ENCODE results near the gene HSD17B12.
A peak's percentile ranks its signal among the peaks of the same experiment; 100 is the strongest.

The HSD17B12 gene

DNA sequence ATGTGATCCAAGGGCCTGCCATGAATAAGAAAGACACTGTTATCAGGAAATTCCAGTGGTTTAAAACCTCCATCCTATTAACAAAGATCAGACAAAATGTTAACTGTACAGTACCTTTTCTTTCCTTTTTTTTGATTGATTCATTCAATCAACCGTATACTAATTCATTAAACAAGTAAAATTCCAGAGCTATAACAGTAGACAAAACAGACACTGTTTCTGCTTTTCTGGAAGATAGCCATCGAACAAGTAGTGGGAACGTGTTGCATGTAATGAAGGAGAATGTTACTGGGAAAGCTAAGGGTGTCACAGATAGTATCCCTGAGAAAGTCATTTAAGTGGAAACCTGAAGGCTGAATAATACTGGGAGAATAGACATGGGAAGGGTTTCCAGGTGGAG is 126.4 kb downstream of the HSD17B12 start:
- DNase-seq (ENCODE audit: low read depth) = no peak

DNA sequence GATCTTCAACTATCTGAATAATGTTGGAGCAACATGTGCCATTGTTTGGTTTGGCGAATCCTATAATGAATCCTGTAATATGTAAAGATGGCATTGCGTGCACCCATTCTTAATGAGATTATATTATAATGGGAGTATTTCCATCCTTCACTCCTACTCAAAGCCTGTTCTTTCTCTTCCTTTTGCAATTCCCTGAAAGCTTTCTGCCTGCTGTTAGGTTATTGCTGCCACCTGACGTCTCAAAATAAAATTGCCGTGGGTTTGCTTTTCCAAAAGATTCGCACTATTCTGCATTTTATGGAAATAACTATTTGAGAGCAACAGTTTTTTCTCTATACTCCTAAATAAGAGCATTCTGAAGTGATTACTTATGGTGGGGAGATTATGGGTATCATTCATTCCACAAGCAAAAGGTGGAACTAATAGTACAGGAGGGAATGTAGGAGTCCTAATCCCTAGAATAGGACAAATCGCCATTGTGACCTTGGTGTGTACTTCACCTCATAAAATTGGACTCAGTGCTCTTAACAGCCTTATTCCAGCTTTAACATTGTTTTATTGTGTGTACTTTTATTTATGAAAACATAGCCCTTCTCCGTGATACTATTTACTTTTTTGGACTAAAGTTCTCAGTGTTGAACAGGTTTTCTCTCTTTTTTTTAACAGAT is 130.5 kb downstream of the HSD17B12 start:
- DNase-seq (ENCODE audit: low read depth) = no peak

DNA sequence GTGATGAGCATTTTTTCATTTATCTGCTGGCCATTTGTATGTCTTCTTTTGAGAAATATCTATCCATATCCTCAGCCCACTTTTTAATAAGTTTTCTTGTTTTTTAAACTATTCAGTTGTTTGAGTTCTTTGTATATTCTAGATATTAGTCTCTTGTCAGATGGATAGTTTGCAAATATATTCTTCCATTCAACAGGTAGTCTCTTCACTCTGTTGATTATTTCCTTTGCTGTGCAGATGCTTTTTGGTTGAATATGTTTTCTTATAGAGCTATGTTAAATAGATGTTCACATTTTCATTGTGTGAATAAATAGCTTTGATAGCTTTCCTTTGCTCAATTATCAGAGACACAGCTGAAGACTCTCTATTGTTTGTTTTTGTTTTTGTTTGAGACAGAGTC is 131.9 kb downstream of the HSD17B12 start:
- DNase-seq (ENCODE audit: low read depth) = no peak

DNA sequence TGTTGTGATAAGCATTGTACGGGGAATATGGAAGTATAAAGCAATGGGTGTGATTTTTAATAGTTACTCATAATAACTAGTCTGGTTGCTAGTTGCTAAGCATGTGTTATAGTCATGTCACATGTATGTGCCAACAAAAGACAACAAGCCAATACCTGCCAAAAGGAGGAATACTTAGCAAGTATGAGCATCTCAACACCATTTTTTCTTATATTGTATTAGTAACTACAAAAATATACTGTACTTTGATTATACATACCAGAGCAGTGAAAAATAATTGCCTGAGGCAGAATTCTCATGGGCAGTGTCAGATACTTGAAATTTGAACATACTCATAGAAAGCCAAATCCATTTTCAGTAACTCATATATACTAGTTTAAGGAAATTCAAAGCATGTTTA is 137.7 kb downstream of the HSD17B12 start:
- no peak for DNase-seq (ENCODE audit: low read depth)

DNA sequence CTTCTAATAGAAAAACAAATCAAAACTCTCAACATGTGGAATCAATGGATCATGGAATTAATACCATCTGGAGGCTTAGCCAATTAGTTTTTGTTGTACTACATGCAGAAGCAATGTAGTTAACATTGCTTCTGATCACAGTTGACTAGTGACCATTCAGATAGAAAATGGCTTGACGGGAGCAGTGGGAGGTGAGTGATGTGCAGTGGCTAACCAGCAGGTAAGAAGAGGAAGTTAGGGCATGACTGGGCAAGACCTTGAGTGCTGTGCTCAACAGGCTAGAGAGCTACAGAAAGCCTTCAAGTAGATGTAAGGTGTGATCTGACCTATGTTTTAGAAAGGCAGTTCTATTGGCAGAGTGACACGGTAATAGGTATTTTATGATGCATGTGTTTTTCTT is 139.4 kb downstream of the HSD17B12 start:
- no peak for DNase-seq (ENCODE audit: low read depth)

DNA sequence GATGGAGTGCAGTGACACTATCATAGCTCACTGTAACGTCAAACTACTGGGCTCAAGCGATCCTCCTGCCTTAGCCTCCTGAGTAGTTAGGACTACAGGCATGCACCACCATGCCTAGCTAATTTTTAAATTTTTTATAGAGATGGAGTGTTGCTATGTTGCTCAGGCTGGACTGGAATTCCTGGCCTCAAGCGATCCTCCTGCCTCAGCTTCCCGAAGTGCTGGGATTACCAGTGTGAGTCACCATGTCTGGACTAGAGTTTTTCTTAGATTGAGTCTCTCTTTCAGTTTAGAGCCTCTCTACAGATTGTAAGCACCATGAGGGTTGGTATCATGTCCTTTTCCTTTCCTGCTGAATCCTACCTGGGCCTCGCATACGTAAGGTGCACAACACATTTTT is 142.8 kb downstream of the HSD17B12 start:
- DNase-seq (ENCODE audit: low read depth) = no peak

DNA sequence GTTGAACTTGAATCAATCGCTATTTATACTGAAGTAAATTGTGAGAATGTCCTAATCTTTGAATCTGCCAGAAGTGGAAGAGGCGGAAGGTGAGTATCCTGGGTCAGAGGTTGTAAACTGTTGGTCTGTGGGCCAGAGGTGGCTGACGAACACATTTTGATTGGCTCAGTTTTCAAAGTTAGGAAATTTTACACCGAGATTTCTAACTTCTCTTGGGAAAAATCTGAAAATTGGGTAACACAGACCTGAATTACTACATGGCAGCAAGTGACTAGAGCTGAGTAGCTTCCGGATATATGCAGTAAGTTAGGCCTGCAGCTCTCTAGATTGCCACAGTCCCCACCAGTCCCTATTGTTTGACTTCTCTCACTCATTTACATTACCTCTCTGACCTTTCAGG is 143.3 kb downstream of the HSD17B12 start:
- no peak for DNase-seq (ENCODE audit: low read depth)

DNA sequence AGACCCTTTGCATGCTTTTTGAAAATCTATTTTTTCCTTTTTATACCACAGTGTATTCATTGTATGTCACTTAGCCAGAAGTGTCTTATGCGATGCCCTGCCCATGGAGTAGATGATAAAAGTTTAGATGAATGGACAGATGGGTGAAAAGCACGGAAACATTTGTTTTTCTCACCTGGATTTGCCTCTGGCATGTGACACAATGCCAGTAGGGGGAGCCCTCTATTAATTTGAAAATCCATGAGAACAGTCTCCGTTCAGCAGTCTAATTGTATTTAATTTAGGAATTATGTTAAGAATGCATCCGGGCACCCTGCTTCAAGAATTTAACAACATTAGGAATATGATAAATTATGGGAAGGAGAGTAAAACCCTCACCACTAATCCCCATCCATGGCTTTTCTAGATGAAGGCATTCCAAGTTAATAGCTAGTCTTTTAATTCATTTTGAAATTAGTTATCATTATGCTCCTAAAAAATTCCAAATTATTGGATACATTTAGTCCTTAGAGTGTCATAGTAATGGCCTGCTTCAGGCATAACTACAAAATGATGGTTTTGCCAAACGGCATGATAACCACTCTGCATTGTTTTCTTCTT is 144.8 kb downstream of the HSD17B12 start:
- no peak for DNase-seq (ENCODE audit: low read depth)

DNA sequence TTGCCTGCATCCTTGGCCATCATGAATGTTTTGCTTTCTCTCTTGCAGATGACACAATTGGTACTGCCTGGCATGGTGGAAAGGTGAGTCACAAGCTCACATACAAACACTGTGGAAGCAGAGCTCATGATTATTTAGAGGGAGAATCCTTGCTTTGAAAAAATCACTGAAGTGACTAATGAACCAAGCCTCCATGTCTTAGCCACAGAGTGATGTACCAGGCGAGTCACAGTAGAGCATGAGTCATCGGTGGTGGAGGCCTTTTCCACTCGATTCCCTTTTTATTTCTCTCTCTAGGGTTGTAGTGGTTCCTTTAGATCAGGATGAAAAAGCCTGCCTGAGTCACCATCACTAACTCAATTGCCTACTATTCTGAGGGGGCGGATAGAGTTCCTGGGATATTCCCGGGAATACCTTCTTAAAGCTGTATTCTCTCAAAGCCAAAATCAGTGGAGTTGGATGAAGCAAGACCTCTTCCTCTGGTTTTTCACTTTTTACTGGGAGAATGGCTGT is 150.4 kb downstream of the HSD17B12 start:
- DNase-seq (ENCODE audit: low read depth) = no peak

DNA sequence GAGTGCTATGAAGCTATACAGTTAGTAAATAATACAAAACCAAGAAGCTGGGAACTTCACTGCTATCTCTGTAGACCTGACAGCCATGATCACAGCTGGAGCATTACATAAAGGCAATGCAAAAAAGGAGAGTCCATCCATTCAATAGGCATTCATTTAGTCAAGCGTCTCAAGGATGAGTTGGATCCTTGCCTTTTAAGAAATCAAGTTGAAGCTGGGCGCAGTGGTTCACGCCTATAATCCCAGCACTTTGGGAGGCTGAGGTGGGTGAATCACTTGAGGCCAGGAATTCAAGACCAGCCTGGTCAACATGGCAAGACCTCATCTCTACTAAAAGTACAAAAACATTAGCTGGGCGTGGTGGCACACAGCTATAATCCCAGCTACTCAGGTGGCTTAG is 152.0 kb downstream of the HSD17B12 start:
- no peak for DNase-seq (ENCODE audit: low read depth)

DNA sequence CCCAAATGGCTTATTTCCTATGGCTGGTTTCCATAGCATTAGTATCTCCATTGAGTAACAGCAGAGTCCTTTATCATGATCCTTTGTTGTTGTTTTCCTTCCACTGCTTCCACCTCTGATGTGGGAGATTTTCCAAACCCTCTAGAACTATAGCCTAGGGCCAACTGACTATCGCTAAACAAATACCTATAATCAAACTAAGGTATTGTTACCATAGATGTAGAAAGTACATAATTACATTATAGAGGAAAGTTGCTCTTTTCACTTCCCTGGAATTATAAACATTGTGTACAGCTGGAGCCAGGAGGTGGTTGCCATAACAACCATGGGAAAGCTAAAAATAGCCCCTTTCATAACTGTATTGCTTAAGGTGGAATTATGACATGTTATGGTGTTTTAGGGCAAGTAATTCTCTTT is 153.1 kb downstream of the HSD17B12 start:
- DNase-seq (ENCODE audit: low read depth) = no peak

DNA sequence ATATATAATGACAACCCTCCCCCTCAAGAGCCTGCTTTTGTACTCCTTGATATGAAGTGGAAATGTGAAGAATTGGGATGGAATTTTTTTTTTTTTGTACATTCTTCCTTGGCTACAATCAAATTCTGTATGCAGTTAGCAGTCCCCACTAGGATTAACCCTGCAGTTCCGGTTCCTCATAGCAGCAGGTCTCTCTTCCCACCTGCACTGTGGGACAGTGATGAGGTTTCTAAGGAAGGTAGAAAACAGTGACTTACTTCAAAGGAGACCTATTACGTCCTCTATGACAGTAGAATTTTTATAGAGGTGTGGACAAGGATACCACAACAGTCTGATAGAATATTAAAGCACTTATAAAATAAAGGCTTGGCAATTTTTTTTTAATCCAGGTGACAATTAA is 153.7 kb downstream of the HSD17B12 start:
- DNase-seq (ENCODE audit: low read depth) = no peak

DNA sequence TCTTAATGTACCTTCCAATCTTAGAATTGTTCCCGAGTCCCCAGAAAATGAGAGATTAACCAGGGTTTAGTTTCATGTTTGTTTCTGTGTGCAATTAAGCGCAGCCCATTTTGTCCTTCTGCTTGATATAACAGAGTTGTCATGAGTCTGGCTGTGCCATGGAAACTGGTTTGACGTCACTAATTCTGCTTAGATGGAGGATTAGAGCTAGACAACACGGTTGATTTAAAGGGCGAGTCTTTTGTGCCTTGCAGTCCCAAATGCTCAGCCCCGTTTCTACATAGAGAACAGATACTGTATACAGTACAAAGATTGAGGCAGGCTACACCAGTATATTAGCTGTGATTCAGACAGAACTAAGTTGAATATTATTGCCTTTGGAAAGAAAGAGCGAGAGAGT is 154.6 kb downstream of the HSD17B12 start:
- DNase-seq (ENCODE audit: low read depth) = no peak

DNA sequence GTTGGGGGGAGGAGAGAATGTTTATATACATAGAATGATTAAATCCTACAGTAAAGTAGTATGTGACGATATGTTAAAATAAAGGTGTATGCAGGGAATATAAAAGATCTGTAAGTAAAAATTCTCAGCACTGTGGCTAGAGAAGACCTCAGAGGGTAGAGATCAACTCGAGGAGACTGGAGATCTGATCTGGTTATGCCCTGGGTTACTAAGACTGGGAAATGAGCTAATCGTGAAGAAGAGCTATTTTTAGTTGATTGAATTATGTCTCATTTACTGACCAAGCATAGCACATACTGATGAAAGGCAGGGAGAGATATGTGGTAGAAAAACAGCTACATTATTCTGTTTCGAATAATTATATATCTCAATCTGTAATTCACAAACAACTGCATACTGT is 157.3 kb downstream of the HSD17B12 start:
- DNase-seq (ENCODE audit: low read depth) = no peak

DNA sequence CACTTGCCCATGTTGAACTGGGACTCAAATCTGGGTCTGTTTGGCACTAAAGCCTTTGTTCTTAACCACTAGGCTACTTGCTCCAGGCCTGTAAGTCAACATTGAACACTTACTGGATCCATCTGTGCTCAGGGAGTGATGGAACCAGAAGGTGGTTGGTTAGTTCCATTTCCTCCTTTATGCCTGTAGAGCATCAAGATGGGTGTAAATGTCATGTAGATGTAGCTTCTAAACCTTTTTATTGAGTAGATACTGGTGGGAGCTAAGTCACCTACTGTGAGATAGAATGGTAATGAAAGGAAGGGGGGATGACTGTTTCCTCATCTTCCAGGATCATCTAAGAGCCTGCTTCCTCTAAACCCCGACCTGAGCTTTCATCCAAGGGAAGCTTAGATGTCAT is 161.5 kb downstream of the HSD17B12 start:
- no peak for DNase-seq (ENCODE audit: low read depth)

DNA sequence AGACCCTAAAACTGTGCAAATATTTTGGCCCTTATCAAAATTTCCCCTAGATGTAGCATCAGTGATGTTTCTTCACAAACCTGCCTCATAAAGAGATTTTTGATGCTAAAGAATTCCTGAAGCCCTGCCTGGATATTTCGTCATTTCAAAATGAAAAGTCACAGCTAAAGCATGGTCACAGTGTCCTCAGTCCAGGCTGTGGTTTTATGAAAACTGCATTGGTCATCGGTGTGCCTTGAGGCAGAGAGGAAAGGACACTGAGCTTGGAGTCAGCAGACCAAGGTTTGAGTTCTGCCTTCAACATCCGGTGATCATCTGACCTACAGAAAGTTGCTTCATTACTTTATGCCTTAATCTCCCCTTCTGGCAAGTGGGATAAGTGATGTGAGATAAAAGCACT is 165.3 kb downstream of the HSD17B12 start:
- no peak for DNase-seq (ENCODE audit: low read depth)

DNA sequence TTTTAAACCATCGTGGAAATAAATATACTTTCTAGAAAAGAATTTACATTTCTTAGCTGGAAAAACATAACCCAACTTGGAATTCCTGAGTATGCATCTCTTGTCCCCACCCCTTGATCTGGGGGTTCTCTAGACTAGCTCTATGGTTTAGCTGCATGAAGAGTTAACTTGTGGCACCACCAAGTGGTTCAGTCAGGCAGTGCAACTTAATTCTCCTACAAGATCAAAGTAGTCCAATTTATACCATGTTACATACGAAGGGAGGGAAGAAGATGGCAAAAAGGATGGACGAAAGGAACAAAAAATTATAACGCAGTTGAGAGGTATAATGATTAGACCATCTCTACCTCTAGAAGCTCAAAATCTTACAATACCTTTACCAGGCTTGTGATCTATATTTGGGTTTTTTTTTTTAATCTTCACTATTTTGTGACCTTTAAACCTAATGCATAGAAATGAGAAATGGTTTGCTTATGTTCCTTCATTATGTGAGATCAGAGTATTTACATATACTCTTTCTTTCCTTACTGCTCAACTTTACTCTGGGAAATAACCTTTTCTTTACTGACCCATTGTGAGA is 171.6 kb downstream of the HSD17B12 start:
- peak; percentile 22 for DNase-seq (ENCODE audit: low read depth)

DNA sequence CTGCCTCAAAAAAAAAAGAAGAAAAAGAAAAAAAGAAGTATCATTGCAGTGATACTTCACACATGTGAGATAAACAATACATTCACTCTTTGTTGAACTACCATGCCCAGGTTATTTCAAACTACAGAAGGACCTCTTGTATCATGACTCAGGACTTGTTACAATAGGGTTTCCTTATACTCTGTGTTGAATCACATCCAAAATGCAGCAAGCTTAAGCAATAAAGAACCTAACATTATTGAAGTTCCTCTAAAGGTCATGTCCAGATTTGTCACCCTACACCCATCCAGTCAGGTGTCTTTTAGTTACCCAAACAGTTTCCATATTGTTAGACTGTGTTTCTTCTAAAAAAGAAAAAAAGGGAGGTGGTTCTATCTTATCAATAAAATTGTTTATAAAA is 173.2 kb downstream of the HSD17B12 start:
- no peak for DNase-seq (ENCODE audit: low read depth)

DNA sequence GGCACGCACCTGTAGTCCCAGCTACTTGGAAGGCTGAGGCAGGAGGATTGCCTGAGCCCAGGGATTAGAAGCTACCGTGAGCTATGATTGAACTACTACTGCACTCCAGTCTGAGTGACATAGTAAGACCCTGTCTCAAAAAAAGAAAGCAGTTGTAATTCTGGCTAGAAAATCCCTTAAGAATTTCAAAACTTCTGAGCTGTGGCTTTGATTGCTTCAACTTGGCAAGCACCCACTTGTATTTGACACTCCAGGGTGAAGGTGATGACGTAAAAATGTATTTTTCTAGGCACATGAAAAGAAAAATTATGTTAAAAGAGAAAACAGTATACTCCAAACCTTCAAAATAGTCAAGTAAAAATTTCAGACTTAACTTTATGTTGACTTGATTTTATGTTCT is 176.5 kb downstream of the HSD17B12 start:
- no peak for DNase-seq (ENCODE audit: low read depth)

DNA sequence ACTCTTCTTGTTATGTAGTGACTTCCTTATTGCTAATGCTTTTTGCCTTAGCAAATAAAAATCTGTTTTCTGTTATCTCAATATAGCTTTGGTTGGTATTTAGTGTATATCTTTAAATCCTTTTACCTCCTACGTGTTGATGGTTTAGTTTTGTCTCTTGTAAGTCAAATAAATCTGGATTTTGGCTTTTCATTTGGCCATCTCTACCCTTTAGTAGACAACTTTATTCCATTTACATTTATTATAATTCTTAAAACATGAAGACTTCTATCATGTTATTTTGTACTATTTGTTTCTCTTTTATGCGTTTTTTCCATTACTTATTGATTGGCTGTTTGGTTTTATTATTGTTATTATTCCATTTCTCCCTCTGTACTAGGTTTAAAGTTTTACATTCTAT is 180.6 kb downstream of the HSD17B12 start:
- no peak for DNase-seq (ENCODE audit: low read depth)

DNA sequence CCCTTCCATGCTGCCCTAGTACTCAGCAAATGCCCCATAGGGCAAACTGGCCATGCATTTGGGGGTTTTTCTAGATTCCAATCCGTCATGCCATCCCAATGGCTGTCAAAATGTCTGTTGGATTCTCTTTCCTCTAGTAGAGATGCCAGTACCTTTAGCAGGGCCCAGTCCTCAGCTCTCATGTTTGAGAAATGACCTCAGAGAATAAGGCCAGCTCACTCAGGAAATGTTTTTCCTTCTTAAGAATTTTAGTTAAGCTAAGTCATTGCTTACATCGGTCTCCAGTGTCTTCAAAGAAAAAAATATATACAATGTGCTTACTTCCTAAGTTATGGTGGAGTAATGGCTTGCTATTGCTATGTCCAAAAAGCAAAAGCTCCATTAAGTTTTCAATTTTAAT is 186.0 kb downstream of the HSD17B12 start:
- no peak for DNase-seq (ENCODE audit: low read depth)

DNA sequence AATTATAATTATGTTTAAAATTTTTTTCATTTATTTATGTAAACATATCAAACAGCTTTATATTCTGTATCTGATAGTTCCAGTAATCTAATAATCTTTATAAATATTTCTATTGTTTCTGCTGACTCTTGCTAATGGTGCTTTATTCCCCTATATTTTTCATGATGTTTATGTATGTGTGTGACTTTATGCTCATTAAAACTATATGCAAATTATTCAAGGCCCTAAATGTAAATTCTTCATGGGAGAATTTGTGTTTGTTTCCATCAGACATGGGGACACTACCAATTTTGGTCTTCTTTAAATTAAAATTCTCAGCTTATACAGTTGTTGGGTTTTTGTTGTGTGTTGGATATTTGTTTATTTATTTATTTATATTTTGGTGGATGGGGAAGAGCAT is 186.4 kb downstream of the HSD17B12 start:
- no peak for DNase-seq (ENCODE audit: low read depth)

DNA sequence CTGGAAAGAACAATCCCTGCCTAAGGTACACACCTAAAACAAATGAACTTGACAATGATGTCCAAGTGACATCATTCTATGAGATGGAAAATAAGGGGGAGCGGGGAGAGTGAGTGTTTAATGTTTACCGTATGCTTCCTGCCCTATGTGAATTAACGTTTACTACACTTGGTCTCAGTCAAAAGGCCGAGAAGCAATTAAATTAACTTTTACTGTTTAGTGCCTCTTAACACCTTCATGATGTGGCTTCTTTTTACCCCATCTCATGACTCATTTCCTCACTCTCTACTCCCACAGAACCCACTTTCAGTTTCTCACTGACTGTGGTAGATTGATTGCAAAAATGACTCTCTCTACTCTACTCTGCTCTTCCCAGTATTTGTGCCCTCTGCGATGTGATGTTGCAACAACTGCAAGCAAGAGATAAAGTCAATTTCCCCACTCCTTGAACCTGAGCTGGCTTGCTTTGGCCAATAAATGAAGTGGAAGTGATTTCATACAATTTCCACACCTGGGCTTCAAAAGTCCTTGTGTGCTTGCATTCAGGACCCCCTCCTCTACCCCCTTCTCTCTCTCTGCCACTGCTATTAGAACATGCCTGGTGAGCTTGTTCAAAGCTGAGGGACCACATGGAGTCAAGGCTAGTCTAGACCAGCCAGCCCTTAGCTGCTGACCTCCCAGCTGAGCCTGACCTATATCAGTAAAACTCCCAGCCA is 188.5 kb downstream of the HSD17B12 start:
- DNase-seq (ENCODE audit: low read depth) = no peak
